ENCODE data around the gene ZMAT5.

Gene ZMAT5

DNA sequence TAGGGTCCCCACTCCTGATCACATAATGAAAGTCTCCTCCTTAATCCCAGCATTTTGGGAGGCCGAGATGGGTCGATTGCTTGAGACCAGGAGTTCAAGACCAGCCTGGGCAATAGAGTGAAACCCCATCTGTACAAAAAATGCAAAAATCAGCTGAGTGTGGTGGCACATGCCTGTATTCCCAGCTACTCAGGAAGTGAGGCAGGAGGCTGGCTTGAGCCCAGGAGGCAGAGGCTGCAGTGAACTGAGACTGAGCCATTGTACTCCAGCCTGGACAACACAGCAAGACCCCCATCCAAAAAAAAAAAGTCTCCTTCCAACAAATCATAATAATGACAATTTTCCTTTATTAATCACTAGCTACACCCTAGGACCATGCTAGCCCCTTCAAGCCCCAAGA, 15.1 kb downstream of the ZMAT5 start:
- no peak for DNase-seq

- peak; percentile 77 for DNase-seq
Observed at GRCh38 chr22:29750559-29751538, 16.0 kb downstream of the ZMAT5 start.

DNA sequence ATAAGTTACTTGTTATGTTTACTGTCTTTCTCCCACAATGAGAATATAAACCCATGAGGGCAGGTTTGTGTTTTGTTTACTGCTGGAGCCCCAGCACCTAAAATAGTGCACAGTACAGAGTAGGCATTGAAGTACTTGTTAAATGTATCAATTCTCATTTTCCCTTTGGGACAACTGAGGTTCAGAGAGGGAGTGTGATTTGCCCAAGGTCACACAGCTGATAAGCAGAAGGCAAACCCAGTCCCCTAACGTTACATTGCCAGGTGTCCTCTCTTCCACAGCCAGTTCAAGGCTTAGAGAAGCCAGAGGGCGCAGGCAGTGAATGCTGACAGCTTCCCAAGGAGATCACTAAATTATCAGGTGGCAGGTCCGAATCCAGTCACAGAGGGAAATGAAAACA, 16.8 kb downstream of the ZMAT5 start:
- no peak for DNase-seq

GRCh38 chr22:29748248-29748893, 18.4 kb downstream of the ZMAT5 start:
- DNase-seq = no peak

- peak; percentile 46 for DNase-seq
Observed at GRCh38 chr22:29747832-29748231, 19.0 kb downstream of the ZMAT5 start.

DNA sequence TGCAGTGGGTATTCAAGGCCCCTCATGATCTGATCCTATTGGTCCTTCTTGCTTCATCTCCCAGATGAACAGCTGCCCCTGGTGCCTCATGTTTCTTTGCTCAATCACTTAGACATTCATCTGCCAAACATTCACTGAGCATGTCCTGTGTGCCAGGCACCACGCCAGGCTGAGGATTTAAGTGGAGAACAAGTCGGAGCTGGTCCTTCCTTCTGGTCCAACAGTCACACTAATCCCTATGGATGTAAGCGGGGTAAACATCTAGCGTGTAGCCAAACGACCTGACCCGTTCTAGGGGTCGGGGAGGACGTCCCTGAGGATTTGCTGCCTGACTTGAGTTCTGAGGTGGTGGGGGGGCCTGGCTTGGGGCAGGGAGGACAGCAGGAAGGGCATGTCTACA, 21.9 kb downstream of the ZMAT5 start:
- DNase-seq = no peak

GRCh38 chr22:29742326-29742725, 24.5 kb downstream of the ZMAT5 start:
- no peak for DNase-seq

- no peak for DNase-seq
Observed at GRCh38 chr22:29741926-29742325, 24.9 kb downstream of the ZMAT5 start.

DNA sequence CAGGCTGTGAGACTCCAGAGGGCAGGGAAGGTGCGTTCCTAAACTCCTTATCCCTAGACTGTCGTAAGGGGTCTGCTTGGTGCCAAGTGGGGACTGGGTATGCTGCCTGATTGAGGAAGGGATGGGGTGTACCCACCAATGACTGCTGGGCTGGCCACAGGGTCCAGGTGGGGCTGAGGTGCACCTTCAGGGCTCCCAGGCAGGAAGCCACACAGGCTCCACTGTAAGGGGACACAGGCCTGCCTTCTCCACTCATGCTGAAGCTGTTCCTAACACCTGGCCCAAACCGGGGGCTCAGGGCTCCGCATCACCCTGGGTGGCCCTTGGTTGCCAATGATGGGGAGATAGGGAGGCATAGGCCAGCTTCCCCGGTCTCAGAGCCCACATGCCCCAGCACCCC, 26.6 kb downstream of the ZMAT5 start:
- DNase-seq = no peak

GRCh38 chr22:29739346-29739875, 27.4 kb downstream of the ZMAT5 start:
- no peak for DNase-seq

DNA sequence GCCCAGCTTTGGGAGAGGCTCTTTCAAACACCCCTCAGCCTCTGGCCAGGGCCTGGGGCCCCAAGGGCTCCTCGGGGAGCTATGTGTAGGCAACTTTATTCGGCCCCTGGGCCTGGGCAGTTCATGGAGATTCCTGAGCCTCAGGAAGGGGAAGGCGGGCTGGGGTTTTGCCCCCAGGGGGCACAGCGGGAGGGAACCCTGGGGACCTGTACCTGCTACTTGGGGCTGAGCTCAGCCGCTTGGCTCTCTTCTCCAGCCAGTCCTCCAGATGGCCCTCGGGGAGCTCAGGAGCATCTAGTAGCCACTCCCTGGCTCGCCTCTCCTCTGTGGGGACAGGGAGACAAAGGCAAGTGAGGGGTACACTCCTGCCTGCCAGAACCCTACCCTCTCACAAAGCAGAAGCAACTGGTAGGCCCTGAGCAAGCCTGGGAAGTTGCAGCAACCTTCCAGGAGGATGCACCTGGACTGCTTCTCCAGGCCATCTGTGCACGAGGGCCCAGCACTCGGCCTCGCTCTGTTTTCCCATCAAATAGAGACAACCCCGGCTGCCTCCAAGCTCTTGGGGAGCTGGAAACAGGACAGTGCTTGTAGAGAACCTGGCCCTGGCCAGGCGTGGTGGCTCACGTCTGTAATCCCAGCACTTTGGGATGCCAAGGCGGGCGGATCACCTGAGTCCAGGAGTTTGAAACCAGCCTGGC, 28.5 kb downstream of the ZMAT5 start:
- DNase-seq = no peak

- DNase-seq = peak; percentile 66
Observed at GRCh38 chr22:29737251-29738117, 29.3 kb downstream of the ZMAT5 start.

GRCh38 chr22:29735416-29735815, 31.4 kb downstream of the ZMAT5 start:
- DNase-seq = peak; percentile 32

DNA sequence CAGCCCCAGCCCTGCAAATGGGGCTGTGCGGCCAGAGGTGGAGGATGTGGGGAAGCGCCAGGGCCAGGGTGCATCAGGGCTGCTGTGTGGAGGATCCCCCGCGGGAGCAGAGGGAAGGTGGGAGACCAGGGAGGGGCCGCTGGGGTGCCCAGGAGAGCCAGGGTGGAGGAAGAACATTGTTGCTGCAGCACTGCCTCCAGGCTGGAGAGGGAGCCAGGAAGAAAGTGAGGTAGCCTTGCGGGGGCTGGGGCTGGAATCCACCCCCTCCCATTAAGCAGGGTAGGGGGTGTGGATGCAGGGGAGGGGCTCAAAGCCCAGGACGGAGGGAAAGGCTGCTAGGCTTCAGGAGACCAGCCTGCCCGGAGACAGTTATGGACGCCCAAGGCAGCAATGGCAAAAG, 32.0 kb downstream of the ZMAT5 start:
- no peak for DNase-seq

DNA sequence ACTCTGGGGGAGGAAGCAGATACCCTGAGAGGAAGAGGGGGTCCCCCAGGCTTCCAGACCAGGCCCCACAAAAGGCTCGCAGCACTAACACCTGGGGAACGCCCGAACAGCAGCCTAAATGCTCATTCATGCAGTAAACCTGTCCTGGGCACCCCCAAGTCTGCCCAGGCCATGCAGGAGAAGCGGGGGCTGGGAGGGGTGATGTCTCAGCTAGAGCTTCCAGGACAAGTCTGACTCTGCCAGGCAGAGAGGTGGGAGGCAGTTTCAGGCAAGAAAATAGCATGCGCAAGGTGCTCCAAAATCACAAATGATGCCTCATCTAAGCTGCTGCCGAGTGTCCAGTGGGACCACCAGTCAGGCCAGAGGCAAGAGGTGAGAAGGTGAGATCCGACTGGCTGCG, 32.4 kb downstream of the ZMAT5 start:
- peak; percentile 70 for DNase-seq

DNA sequence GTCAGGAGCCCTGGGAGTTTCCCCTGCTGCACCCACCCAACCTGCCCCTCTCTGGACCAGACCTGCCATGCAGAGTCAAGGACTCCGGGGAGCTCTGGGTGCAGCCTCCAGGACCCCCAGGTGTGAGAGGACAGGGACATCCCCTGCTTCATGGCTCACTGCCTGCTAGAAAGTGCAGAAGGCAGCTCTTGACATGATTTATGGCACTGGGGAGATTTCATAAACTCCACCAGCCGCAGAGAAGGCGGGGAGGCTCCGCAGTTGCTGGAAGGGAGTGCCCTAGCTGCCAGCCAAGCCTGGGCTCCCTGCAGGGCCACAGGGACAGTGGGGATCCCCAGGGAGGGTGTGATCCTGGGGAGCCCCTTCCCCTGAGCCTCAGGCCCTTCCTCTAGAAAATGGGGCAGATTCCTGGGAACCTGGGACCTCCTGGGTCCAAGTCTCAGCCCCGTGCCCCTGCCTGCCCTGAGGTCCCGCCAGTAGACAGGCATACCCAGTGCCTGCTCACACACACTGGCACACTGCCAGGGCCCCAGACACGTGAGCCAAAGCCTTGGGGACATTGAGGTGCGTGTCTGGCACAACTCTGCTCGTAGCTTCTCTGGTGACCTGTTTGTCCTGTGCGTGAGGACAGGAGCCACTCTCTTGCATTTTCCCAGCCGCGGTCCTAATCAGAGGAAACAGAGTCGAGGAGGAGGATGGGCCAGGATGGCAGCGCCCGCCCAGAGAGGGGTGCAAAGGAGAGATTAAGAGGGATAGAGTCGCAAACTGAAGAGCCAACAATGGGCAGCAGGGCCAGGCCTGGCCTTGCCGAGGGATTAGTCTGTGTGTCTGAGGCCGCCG, 33.2 kb downstream of the ZMAT5 start:
- peak; percentile 100 for DNase-seq

DNA sequence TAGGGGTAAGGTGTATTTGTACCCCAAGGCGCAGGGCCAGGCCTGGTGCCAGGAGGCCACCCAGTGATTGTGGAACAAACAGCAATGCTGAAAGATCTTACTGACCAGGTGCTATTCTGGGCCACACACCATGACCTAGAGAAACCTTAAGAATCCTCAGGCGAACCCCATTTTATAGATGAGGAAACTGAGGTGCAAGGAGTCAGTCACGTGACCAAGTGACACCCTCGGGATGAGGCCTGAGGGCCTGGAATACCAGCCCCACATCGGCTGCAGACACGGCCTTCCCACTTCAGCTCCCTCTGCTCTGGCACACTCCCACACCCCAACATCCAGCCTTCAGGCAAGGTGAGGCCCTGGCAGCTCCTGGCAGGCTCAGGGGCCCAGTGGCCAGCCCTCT, 33.9 kb downstream of the ZMAT5 start:
- DNase-seq = peak; percentile 23

- no peak for DNase-seq
Observed at GRCh38 chr22:29731058-29731850, 35.6 kb downstream of the ZMAT5 start.

DNA sequence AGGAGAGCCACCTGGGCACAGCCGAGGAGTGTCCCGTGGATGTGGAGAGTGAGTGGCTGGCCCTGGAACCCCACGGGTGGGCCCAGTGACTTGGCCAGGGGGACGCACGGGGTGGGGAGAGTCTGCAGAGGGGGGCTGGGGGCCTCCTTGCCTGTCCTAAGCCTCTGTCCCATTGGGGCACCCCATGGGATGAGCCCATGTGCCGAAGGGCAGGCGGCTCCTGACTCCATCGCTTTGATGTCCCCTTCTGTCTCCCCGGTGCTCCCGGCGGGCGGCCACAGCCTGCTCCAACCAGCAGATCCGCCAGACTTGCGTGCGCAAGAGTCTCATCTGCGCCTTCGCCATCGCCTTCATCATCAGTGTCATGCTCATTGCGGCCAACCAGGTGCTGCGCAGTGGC, 37.6 kb downstream of the ZMAT5 start:
- no peak for DNase-seq

- peak; percentile 65 for DNase-seq
Observed at GRCh38 chr22:29727131-29727523, 39.7 kb downstream of the ZMAT5 start.

All from hematopoietic multipotent progenitor cell treated with erythropoietin and hydrocortisone succinate and interleukin-3 and kit ligand, for 8 days (in vitro differentiated cells).